Breast epithelium (tissue), 4 donors: ENCODE results near the gene RPL15. TPM values are rescaled to one million over a fixed set of nuclear protein-coding genes. Genes with fewer than 3 reads are reported as not detected.

ENCODE experiments used
- DNase-seq, 2 donors: peaks; one replicate each; pipeline ENCODE4 v3.0.0-alpha.2; 2019; ENCODE audit warnings: low spot score in 2 of 2
- H3K27ac ChIP-seq, 2 donors: fragments of 200-600 bp; sonication (generic) in 1 of 2; one replicate each; pipeline ENCODE4 v1.5.1; 2016 to 2019; ENCODE audit warnings: mild to moderate bottlenecking in 1 of 2
- H3K27me3 ChIP-seq, 2 donors: fragments of 200-600 bp; sonication (generic) in 1 of 2; one replicate each; pipeline versions ENCODE4 v1.5.1 to v1.6.0; 2017 to 2019; ENCODE audit warnings: control low read depth in 1 of 2, mild to moderate bottlenecking in 1 of 2
- H3K36me3 ChIP-seq: fragments of 200-600 bp; one replicate; pipeline ENCODE4 v1.5.1; 2019
- H3K4me1 ChIP-seq, 2 donors: fragments of 200-600 bp; sonication (generic); one replicate each; pipeline ENCODE4 v1.5.1; 2016 to 2019; ENCODE audit warnings: control low read depth in 1 of 2
- H3K4me3 ChIP-seq, 3 donors: fragments of 200-600 bp; sonication (generic); 1 replicate in 2 of 3; 2 replicates in 1 of 3; pipeline ENCODE4 v1.5.1; 2016 to 2019; ENCODE audit warnings: mild to moderate bottlenecking in 3 of 3, moderate library complexity in 2 of 3
- H3K9me3 ChIP-seq, 2 donors: fragments of 200-600 bp; sonication (generic) in 1 of 2; one replicate each; pipeline ENCODE4 v1.5.1; 2016 to 2019; ENCODE audit warnings: control low read depth in 1 of 2
- POLR2A ChIP-seq: fragments of 450-650 bp; IDR thresholded peaks from one replicate; pipeline ENCODE4 v1.6.1; 2016; ENCODE audit warnings: antibody characterized with exemption, mild to moderate bottlenecking, moderate library complexity
- POLR2AphosphoS5 ChIP-seq, 3 donors: sonication (generic); formaldehyde crosslinking; IDR thresholded peaks; one replicate each; pipeline ENCODE4 v1.6.1; 2017; ENCODE audit warnings: antibody characterized with exemption in 3 of 3
- intact Hi-C: fragments of 100-400 bp; cut with DNase I; formaldehyde crosslinking; loops from one replicate; pipeline ENCODE4 v1.15.1; 2023; ENCODE audit warnings: low total_unique reads
- total RNA-seq, 3 donors: library from RNA; depleted of rRNA; stranded (reverse); fragments of >200 nt; gene quantifications; one replicate each; pipeline ENCODE4 v1.1.0, GENCODE V29; 2016
- TF ChIP-seq, protein P1 (sequence below), 3 donors: fragments of 450-650 bp; IDR thresholded peaks; one replicate each; pipeline ENCODE4 v1.5.1; 2016 to 2017; ENCODE audit warnings: antibody characterized with exemption in 3 of 3, mild to moderate bottlenecking in 3 of 3, moderate library complexity in 3 of 3

Gene RPL15
- total RNA-seq, 3 donors from 2014 or later: 2,644 to 3,809 (median 3,544) TPM

GRCh38 chr3:23889950-23890349, 27.0 kb upstream of the RPL15 start:
- no peaks in the 10 kb centered on the region for H3K9me3 ChIP-seq
- H3K4me3 ChIP-seq: no peak overlapping the region
- H3K36me3 ChIP-seq: no peaks in the 10 kb centered on the region
- no peaks in the 10 kb centered on the region for H3K4me1 ChIP-seq
- TF ChIP-seq POLR2AphosphoS5 (IDR thresholded peaks at IDR 0.05) (no peak), POLR2A (no peak)
- TF ChIP-seq, protein P1, sequence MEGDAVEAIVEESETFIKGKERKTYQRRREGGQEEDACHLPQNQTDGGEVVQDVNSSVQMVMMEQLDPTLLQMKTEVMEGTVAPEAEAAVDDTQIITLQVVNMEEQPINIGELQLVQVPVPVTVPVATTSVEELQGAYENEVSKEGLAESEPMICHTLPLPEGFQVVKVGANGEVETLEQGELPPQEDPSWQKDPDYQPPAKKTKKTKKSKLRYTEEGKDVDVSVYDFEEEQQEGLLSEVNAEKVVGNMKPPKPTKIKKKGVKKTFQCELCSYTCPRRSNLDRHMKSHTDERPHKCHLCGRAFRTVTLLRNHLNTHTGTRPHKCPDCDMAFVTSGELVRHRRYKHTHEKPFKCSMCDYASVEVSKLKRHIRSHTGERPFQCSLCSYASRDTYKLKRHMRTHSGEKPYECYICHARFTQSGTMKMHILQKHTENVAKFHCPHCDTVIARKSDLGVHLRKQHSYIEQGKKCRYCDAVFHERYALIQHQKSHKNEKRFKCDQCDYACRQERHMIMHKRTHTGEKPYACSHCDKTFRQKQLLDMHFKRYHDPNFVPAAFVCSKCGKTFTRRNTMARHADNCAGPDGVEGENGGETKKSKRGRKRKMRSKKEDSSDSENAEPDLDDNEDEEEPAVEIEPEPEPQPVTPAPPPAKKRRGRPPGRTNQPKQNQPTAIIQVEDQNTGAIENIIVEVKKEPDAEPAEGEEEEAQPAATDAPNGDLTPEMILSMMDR (IDR thresholded peaks at IDR 0.05): no peak
- no peak for DNase-seq
- peak overlapping the region in 1 of 2 donors; percentile 50 for H3K27ac ChIP-seq
- no peaks in the 10 kb centered on the region for H3K27me3 ChIP-seq
- intact Hi-C loops: no loop called here

DNA sequence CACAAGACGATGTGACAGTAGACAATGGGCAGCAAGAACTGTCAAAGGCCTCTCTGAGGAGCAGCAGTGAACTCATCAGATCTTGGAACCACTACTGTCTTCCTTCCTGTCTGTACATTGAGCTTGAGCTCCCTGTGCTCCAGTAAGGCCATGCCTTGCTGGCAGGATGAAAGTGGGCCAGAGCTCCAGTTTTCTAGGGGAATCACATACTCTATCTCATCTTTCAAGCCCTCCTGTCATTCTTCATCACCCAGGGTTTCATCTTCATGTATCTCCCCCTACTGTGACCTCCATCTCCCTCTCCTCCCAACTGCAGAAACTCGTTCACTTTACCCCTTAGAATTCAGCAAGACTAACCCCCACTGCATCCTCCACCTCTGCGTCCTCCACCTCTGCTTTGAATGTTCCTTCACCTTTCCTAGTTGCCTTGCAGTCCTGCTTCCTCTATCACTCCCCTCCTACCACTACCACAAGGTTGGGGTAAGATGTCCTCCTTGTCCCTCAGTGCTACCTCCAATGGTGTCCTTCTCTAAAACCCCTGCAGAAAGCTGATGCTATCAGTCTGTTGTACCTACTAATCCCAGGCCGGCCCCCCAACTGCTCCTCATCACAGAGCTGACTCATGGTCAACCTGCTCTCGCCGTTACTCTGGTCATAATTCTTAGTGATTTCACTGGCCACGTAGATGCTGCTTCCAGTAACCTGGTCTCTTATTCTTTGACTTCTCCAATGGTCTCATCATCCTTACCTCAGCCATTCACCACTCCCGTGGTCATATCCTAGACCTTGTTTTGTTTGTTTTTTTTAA, 22.5 kb upstream of the RPL15 start:
- Histone ChIP-seq H3K4me3 (no peak overlapping the region), H3K4me1 (no peaks in the 10 kb centered on the region), H3K27ac (peak overlapping the region in 1 of 2 donors; percentile 21), H3K9me3 (no peaks in the 10 kb centered on the region), H3K36me3 (no peaks in the 10 kb centered on the region), H3K27me3 (no peaks in the 10 kb centered on the region)
- intact Hi-C loops: no loop called here
- no peak for DNase-seq
- no peak for TF ChIP-seq POLR2AphosphoS5 (IDR thresholded peaks at IDR 0.05)
- no peak for TF ChIP-seq POLR2A
- TF ChIP-seq, protein P1 (IDR thresholded peaks at IDR 0.05): no peak

DNA sequence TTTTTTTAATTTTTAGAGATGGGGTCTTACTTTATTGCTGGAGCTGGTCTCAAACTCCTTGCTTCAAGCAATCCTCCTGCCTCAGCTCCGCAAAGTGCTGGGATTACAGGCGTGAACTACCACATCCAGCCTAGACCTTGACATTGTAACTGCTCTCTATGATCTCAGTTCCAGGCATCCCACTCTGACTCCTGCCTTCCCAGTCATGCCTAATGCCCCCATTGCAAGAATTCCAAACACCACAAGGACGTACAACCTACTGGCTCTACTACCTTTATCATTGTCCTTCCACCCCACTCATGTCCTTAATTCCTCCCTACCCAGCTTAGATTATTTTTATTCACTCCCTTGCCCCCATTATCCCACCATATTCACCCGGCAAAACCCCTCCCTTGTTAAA, 21.8 kb upstream of the RPL15 start:
- H3K4me3 ChIP-seq: no peak overlapping the region
- intact Hi-C loops: no loop called here

GRCh38 chr3:23900744-23901143, 16.2 kb upstream of the RPL15 start:
- no peaks in the 10 kb centered on the region for H3K36me3 ChIP-seq

More for the DNA sequence above, 21.8 kb upstream of the RPL15 start:
- no peaks in the 10 kb centered on the region for H3K27me3 ChIP-seq
- H3K36me3 ChIP-seq: no peaks in the 10 kb centered on the region
- no peaks in the 10 kb centered on the region for H3K4me1 ChIP-seq
- TF ChIP-seq, protein P1 (IDR thresholded peaks at IDR 0.05): no peak
- no peak for TF ChIP-seq POLR2AphosphoS5 (IDR thresholded peaks at IDR 0.05)
- no peak for TF ChIP-seq POLR2A
- DNase-seq: no peak
- H3K9me3 ChIP-seq: no peaks in the 10 kb centered on the region
- no peak overlapping the region for H3K27ac ChIP-seq

DNA sequence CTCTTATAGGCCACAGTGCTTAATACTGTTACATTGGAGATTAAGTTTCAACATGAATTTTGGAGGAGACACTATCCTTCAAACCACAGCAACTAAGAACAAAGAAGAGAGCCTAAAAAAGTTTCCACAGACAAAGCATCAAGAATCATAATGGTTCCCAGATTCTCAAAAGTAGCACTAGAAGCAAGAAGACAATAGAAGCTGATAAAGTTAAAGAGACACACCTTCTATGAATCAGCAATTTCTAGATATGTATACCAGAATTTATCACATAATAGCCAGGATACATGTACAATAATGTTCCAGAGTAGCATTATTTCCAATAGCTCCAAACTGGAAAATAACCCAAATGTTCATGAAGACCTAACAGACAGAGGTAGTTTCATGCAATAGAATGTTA, 12.4 kb upstream of the RPL15 start:
- no peak overlapping the region for H3K4me3 ChIP-seq
- no peaks in the 10 kb centered on the region for H3K4me1 ChIP-seq
- no peaks in the 10 kb centered on the region for H3K9me3 ChIP-seq
- TF ChIP-seq, protein P1 (IDR thresholded peaks at IDR 0.05): no peak
- TF ChIP-seq POLR2A: no peak
- TF ChIP-seq POLR2AphosphoS5 (IDR thresholded peaks at IDR 0.05): no peak
- no peaks in the 10 kb centered on the region for H3K27me3 ChIP-seq
- intact Hi-C loops: no loop called here
- no peaks in the 10 kb centered on the region for H3K36me3 ChIP-seq
- no peak for DNase-seq
- no peak overlapping the region for H3K27ac ChIP-seq

More at GRCh38 chr3:23900744-23901143, 16.2 kb upstream of the RPL15 start:
- TF ChIP-seq, protein P1 (IDR thresholded peaks at IDR 0.05): no peak
- TF ChIP-seq POLR2AphosphoS5 (IDR thresholded peaks at IDR 0.05) (no peak), POLR2A (no peak)
- Histone ChIP-seq H3K9me3 (no peaks in the 10 kb centered on the region), H3K27me3 (no peaks in the 10 kb centered on the region), H3K27ac (no peak overlapping the region), H3K4me1 (no peaks in the 10 kb centered on the region), H3K4me3 (no peak overlapping the region)
- DNase-seq: no peak
- intact Hi-C loops: no loop called here
